K562 (cell line): ENCODE measurements around the gene SMOC2. TPM values are rescaled to one million over a fixed set of nuclear protein-coding genes. Genes with fewer than 3 reads are reported as not detected.

ENCODE experiments used
- ATAC-seq: fragments of 200-7000 bp; cut with Tn5 transposase; 3 replicates; pipeline ENCODE4 v1.9.1; 2020; ENCODE audit warnings: moderate library complexity
- BruUV-seq: library from RNA; stranded (reverse); fragments of 400-500 nt; replicated peaks from 2 replicates; lab custom pipeline; 2021; lab: Mats Ljungman, UMichigan
- CTCF ChIA-PET: fragments of 300-600 bp; formaldehyde crosslinking; extraction: SDS; loops from one replicate; lab custom pipeline; 2021; ENCODE audit warnings: low intra/inter-chr PET ratio; lab: Yijun Ruan, JAX
- POLR2A ChIA-PET: fragments of 300-600, 350-650 bp; sonication (Branson Sonifier 250); formaldehyde crosslinking; extraction: SDS; loops from one replicate; lab custom pipeline; 2021; ENCODE audit warnings: antibody characterized with exemption, inconsistent platforms; lab: Yijun Ruan, JAX
- DNase-seq, 4 experiments: peaks; one replicate each; pipeline versions ENCODE4 v3.0.0 to v3.0.0-alpha.2; 2011 to 2018; ENCODE audit warnings: low spot score in 3 of 4, mixed read lengths in 3 of 4; ENCODE audit errors: extremely low read depth in 1 of 4
- FAIRE-seq: peaks from 2 replicates; lab custom pipeline; 2011; peaks lifted over from hg19 to GRCh38; lab: Jason Lieb, UNC
- H2AFZ ChIP-seq: 2 replicates; pipeline ENCODE4 v1.6.0; 2011; ENCODE audit warnings: low read depth, low read length, control low read depth, inconsistent platforms
- H3K27ac ChIP-seq: fragments of 200-600 bp; 3 replicates; pipeline ENCODE4 v1.8.0; 2011; ENCODE audit warnings: low read depth, mild to moderate bottlenecking, control low read depth, inconsistent platforms, low read length, moderate library complexity, mixed read lengths; ENCODE audit errors: extremely low read depth
- H3K27me3 ChIP-seq, 2 experiments: fragments of 300-600 bp in 1 of 2; 2 replicates in 1 of 2; 3 replicates in 1 of 2; pipeline versions ENCODE4 v1.6.0 to v1.8.0; 2011; ENCODE audit warnings: inconsistent platforms in 2 of 2, low read length in 2 of 2, mild to moderate bottlenecking in 1 of 2, mixed read lengths in 1 of 2, moderate library complexity in 1 of 2; ENCODE audit not compliant: control insufficient read depth in 2 of 2, insufficient read depth in 2 of 2
- H3K36me3 ChIP-seq: fragments of 300-600 bp; 3 replicates; pipeline ENCODE4 v1.8.0; 2011; ENCODE audit warnings: mild to moderate bottlenecking, low read length, inconsistent platforms; ENCODE audit not compliant: control insufficient read depth, insufficient read depth
- H3K4me1 ChIP-seq, 2 experiments: fragments of 200-600 bp in 1 of 2; replicated peaks in 1 of 2; 2 replicates in 1 of 2; 3 replicates in 1 of 2; pipeline versions ENCODE4 v1.5.1 to v1.8.0; 2011; ENCODE audit warnings: inconsistent platforms in 2 of 2, low read length in 2 of 2, mild to moderate bottlenecking in 1 of 2, mixed read lengths in 1 of 2, moderate library complexity in 1 of 2; ENCODE audit not compliant: control insufficient read depth in 2 of 2, insufficient read depth in 2 of 2
- H3K4me2 ChIP-seq: 2 replicates; pipeline ENCODE4 v1.6.1; 2011; ENCODE audit warnings: low read length, control low read depth, inconsistent platforms, mixed read lengths; ENCODE audit not compliant: insufficient read depth
- H3K4me3 ChIP-seq: fragments of 200-600 bp; sonication (generic), shearing (Covaris generic); 2 replicates; pipeline ENCODE4 v1.5.1; 2016; ENCODE audit warnings: control low read depth, inconsistent platforms
- H3K79me2 ChIP-seq: fragments of 200-600 bp; 3 replicates; pipeline ENCODE4 v1.8.0; 2011; ENCODE audit warnings: low read length, inconsistent platforms; ENCODE audit not compliant: control insufficient read depth, insufficient read depth
- H3K9ac ChIP-seq, 2 experiments: 2 replicates each; pipeline versions ENCODE4 v1.6.0 to v1.6.1; 2011; ENCODE audit warnings: low read depth in 2 of 2, low read length in 2 of 2, control low read depth in 1 of 2, inconsistent platforms in 1 of 2, mild to moderate bottlenecking in 1 of 2, mixed read lengths in 1 of 2; ENCODE audit not compliant: insufficient read depth in 1 of 2
- H3K9me1 ChIP-seq: one replicate; pipeline ENCODE4 v1.6.0; 2011; ENCODE audit warnings: inconsistent platforms, mild to moderate bottlenecking, low read length, moderate library complexity; ENCODE audit not compliant: control insufficient read depth, insufficient read depth
- H3K9me3 ChIP-seq: replicated peaks from 2 replicates; pipeline ENCODE4 v1.5.1; 2011; ENCODE audit warnings: low read depth, low read length, inconsistent platforms; ENCODE audit not compliant: control insufficient read depth, insufficient read depth
- H4K20me1 ChIP-seq: replicated peaks from 2 replicates; pipeline ENCODE4 v1.6.1; 2011; ENCODE audit warnings: low read length, inconsistent platforms, mixed read lengths; ENCODE audit not compliant: control insufficient read depth, insufficient read depth
- GABPA ChIP-seq: fragments of 200-800 bp; sonication (Bioruptor generic); conservative IDR thresholded peaks from 2 replicates; pipeline ENCODE4 v1.6.1; 2016; ENCODE audit warnings: low read depth, missing genetic modification characterization, missing compliant biosample characterization
- MBD2 ChIP-seq: sonication (generic); IDR thresholded peaks from 2 replicates; pipeline ENCODE4 v1.6.1; 2016; ENCODE audit warnings: low read depth, borderline replicate concordance
- ZBTB11 ChIP-seq, 3 experiments: fragments of 200-800 bp in 1 of 3; fragments of 250-450 bp in 1 of 3; fragments of 450-650 bp in 1 of 3; sonication (Bioruptor Pico) in 1 of 3; sonication (Bioruptor generic) in 1 of 3; formaldehyde crosslinking in 1 of 3; IDR thresholded peaks; 2 replicates each; pipeline versions ENCODE4 v1.6.1 to v1.8.0; 2016 to 2022; ENCODE audit warnings: mild to moderate bottlenecking in 2 of 3, missing genetic modification characterization in 2 of 3, missing compliant biosample characterization in 1 of 3, moderate library complexity in 1 of 3
- WGBS: fragments of 100-300 bp; shearing (Covaris generic); methylation state at CpG from one replicate; pipeline ENCODE4 v1.1.6; 2016; ENCODE audit warnings: low coverage, mixed read lengths; ENCODE audit not compliant: insufficient coverage; ENCODE audit errors: missing lambda C conversion rate; 5-methylcytosine and 5-hydroxymethylcytosine counted together
- in situ Hi-C: fragments of 300-500 bp; cut with MboI; formaldehyde crosslinking; loops from 4 replicates; pipeline ENCODE4 v1.15.0; 2018; ENCODE audit warnings: inconsistent platforms, mixed read lengths
- intact Hi-C: fragments of 100-400 bp; cut with micrococcal nuclease; formaldehyde crosslinking; loops from 2 replicates; pipeline ENCODE4 v1.14.2; 2022
- polyA plus RNA-seq, 8 experiments: library from polyadenylated mRNA; depleted of rRNA in 4 of 8; stranded (reverse) in 5 of 8; unstranded in 3 of 8; fragments of >200 nt; fragmentation: Nextera tagmentation in 2 of 8; fragmentation: Illumina TruSeq in 1 of 8; extraction: Ambion mirVana in 2 of 8; extraction: Trizol in 1 of 8; gene quantifications; 2 replicates each; pipeline versions ENCODE4 v1.2.1 to v1.2.3, GENCODE V29; 2011 to 2014; ENCODE audit warnings: inconsistent platforms in 1 of 8, missing spikeins in 1 of 8
- total RNA-seq, 7 experiments: library from RNA; depleted of rRNA in 6 of 7; stranded (reverse); fragments of >200 nt in 6 of 7; fragmentation: Illumina TruSeq in 2 of 7; extraction: Trizol in 2 of 7; gene quantifications; 2 replicates each; pipeline versions ENCODE4 v1.2.1 to v1.2.3, GENCODE V29; 2011 to 2021; ENCODE audit warnings: low replicate concordance in 1 of 7

SMOC2 gene
- total and polyA plus RNA-seq, 9 of the 15 experiments (the other 6 are each of a cell fraction or from before 2014, with no cell fraction given), result 0.45 to 2.3 (median 1.1) TPM

GRCh38 chr6:168574699-168575195 lies 133.8 kb downstream of the SMOC2 start:
- BruUV-seq, result no TSS peak
- Histone ChIP-seq H3K9me1 (no peaks in the 10 kb centered on the region), H3K27me3 (peaks cover 10 to 53% of the 10 kb centered on the region in 2 experiments; a peak in 3 of 5 replicates), H4K20me1 (no peaks in the 10 kb centered on the region; the same call in 1 of the 2 replicates), H3K4me1 (no peaks in the 10 kb centered on the region; a peak in 1 of 5 replicates), H3K27ac (no peak overlapping the region), H3K9me3 (no peaks in the 10 kb centered on the region), H3K36me3 (no peaks in the 10 kb centered on the region), H3K4me2 (no peak overlapping the region), H2AFZ (no peak overlapping the region), H3K9ac (no peak overlapping the region), H3K4me3 (no peak overlapping the region), H3K79me2 (no peaks in the 10 kb centered on the region)
- intact Hi-C loops (no loop called here), in situ Hi-C loops (no loop called here)
- DNase-seq (no peak), FAIRE-seq (no peak), ATAC-seq (peak; percentile 66)
- WGBS, result 16% methylated on average over 16 of the region's 17 CpGs
- ChIA-PET POLR2A (no interaction called here), CTCF (no interaction called here)
- TF ChIP-seq GABPA (tag) (peak; percentile 59), MBD2 (no peak), ZBTB11 (CRISPR knock-in tag; IDR thresholded peaks at IDR 0.05) (peak in 1 of 3 experiments; percentile 75; a peak in 2 of 6 replicates)
